IPS-NIHi11 (cell line): Measurements from ENCODE around the gene OGA.

Experiments used
- DNase-seq: peaks from one replicate; pipeline ENCODE4 v3.0.0; 2012; ENCODE audit warnings: mixed read lengths, low spot score

The OGA gene

GRCh38 chr10:101759309-101760247 is 58.7 kb downstream of the OGA start:
- peak; percentile 58 for DNase-seq

- DNase-seq = no peak
Observed at GRCh38 chr10:101758858-101759257, 59.4 kb downstream of the OGA start.

GRCh38 chr10:101752241-101752640 is 66.0 kb downstream of the OGA start:
- no peak for DNase-seq

- peak; percentile 80 for DNase-seq
Observed at GRCh38 chr10:101749047-101750016, 68.9 kb downstream of the OGA start.

GRCh38 chr10:101748496-101748895 is 69.7 kb downstream of the OGA start:
- no peak for DNase-seq

GRCh38 chr10:101745074-101745696 is 73.1 kb downstream of the OGA start:
- no peak for DNase-seq

- DNase-seq = no peak
Observed at GRCh38 chr10:101744267-101744666, 74.0 kb downstream of the OGA start.

- no peak for DNase-seq
Observed at GRCh38 chr10:101741938-101742337, 76.3 kb downstream of the OGA start.

- DNase-seq = no peak
Observed at GRCh38 chr10:101736666-101737065, 81.6 kb downstream of the OGA start.
